Measurements from ENCODE around the gene NFATC4.

NFATC4 gene

DNA sequence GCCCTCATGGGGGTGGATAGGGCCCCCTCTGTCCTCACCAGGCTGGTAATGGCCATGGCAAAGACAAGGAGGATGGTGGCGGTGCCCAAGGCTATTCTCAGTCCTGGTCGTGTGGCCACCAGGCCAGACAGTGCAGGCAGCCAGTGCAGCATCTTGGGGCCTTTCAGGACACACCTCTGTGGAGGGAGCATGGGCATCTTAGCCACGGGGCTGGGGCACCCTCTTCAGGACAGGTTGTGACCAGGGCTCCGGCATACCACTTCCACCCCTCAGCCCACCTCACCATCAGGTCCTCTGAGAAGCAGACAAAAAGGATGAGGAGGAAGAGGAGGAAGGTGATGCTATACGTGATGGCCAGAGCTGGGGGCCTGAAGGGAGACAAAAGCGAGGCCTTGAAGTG is 44.0 kb upstream of the NFATC4 start:
- no peak overlapping the region for H3K27ac ChIP-seq
- H3K9ac ChIP-seq = no peak overlapping the region
- H3K4me2 ChIP-seq = no peak overlapping the region
- H3K4me1 ChIP-seq (ENCODE audit: low read depth, poor library complexity, severe bottlenecking) = peaks cover 16% of the 10 kb centered on the region
- H4K20me1 ChIP-seq (ENCODE audit: insufficient read depth) = no peaks in the 10 kb centered on the region
- H3K27me3 ChIP-seq (ENCODE audit: insufficient read depth, low read depth) = no peaks in the 10 kb centered on the region
- no peaks in the 10 kb centered on the region for H3K79me2 ChIP-seq (ENCODE audit: insufficient read depth, low read depth)
- H3K4me3 ChIP-seq (IDR thresholded peaks at IDR 0.05; ENCODE audit: insufficient read depth, low read depth, low read length) = no peak overlapping the region
- no peak overlapping the region for H2AFZ ChIP-seq (ENCODE audit: low read depth)
- no peak for TF ChIP-seq CTCF (conservative IDR thresholded peaks at IDR 0.05; ENCODE audit: low read depth, low read length)
- no peaks in the 10 kb centered on the region for H3K36me3 ChIP-seq (ENCODE audit: insufficient read depth)

DNA sequence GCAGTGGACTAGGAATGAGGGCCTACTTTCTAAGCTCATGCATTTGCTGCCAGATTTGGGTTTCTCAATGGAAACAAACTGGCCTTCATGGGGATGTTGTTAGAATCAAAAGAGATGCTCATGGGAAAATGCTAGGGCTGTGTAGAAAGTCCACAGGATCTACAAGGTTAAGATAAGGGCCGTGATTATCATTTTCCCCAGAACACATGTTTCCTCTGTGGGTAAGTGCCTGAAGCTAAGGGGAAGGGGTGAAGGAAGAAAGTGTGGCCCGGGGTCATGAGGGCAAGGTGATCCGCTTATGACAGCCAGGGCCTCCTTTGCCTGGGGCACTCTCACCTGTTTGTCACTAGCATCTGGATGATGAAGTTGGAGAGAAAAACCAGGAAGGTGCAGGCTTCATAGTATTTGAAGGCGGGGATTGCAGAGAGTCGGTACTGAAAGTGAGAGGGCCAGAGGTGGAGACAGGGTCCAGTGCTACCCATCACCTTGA is 42.9 kb upstream of the NFATC4 start:
- no peak overlapping the region for H2AFZ ChIP-seq (ENCODE audit: low read depth)
- no peak for TF ChIP-seq CTCF (conservative IDR thresholded peaks at IDR 0.05; ENCODE audit: low read depth, low read length)
- no peaks in the 10 kb centered on the region for H3K36me3 ChIP-seq (ENCODE audit: insufficient read depth)
- H3K4me2 ChIP-seq = no peak overlapping the region
- peaks cover 16% of the 10 kb centered on the region for H3K4me1 ChIP-seq (ENCODE audit: low read depth, poor library complexity, severe bottlenecking)
- no peak overlapping the region for H3K4me3 ChIP-seq (IDR thresholded peaks at IDR 0.05; ENCODE audit: insufficient read depth, low read depth, low read length)
- no peaks in the 10 kb centered on the region for H3K79me2 ChIP-seq (ENCODE audit: insufficient read depth, low read depth)
- H3K27ac ChIP-seq = no peak overlapping the region
- H4K20me1 ChIP-seq (ENCODE audit: insufficient read depth) = no peaks in the 10 kb centered on the region
- H3K9ac ChIP-seq = no peak overlapping the region
- H3K27me3 ChIP-seq (ENCODE audit: insufficient read depth, low read depth) = no peaks in the 10 kb centered on the region

DNA sequence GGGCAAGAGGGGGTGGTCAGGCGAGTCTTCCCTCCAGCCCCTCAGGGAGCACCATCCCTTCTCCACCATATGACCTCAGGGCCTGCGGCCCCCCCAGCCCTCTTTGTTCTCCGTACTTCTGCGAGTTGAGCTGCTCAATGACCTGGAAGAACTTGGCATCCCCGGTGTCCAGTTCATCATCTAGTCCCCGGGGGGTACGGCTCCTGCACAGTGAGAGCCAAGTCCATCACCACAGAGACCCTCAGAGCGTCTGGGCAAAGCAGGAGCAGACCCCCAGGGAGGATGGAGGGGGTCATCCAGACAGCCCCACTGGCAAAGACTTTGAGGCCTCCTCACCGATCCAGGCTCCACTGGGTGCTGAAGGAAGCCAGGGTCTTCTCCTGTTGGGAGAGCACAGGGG is 42.0 kb upstream of the NFATC4 start:
- no peak overlapping the region for H3K9ac ChIP-seq
- H3K4me2 ChIP-seq = no peak overlapping the region
- no peaks in the 10 kb centered on the region for H3K79me2 ChIP-seq (ENCODE audit: insufficient read depth, low read depth)
- no peaks in the 10 kb centered on the region for H4K20me1 ChIP-seq (ENCODE audit: insufficient read depth)
- H3K27ac ChIP-seq = no peak overlapping the region
- H2AFZ ChIP-seq (ENCODE audit: low read depth) = no peak overlapping the region
- H3K36me3 ChIP-seq (ENCODE audit: insufficient read depth) = no peaks in the 10 kb centered on the region
- H3K4me3 ChIP-seq (IDR thresholded peaks at IDR 0.05; ENCODE audit: insufficient read depth, low read depth, low read length) = no peak overlapping the region
- TF ChIP-seq CTCF (conservative IDR thresholded peaks at IDR 0.05; ENCODE audit: low read depth, low read length) = no peak
- peaks cover 10% of the 10 kb centered on the region for H3K4me1 ChIP-seq (ENCODE audit: low read depth, poor library complexity, severe bottlenecking)
- H3K27me3 ChIP-seq (ENCODE audit: insufficient read depth, low read depth) = no peaks in the 10 kb centered on the region

DNA sequence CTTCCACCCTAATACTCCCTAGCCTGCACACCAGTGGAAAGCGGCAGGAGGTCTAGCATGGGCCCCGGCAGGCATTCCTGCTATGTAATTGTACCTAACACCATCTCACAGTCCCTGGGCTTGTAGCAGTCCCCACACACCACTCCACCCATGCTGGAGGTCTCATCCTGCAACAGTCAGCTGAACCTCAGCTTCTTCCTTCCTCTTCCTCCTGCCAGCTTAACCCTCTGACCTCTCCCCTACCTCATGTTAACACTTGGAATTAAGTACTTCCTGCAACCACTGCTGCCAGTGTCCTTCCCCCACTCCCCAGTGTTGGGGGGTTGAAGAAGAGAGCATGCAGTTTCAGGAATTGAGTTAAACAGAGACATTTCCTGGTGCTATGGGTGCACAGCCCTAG is 40.7 kb upstream of the NFATC4 start:
- Histone ChIP-seq H3K9ac (no peak overlapping the region), H3K79me2 (ENCODE audit: insufficient read depth, low read depth) (no peaks in the 10 kb centered on the region), H3K4me3 (IDR thresholded peaks at IDR 0.05; ENCODE audit: insufficient read depth, low read depth, low read length) (no peak overlapping the region), H3K27me3 (ENCODE audit: insufficient read depth, low read depth) (no peaks in the 10 kb centered on the region), H3K36me3 (ENCODE audit: insufficient read depth) (no peaks in the 10 kb centered on the region), H3K27ac (no peak overlapping the region), H3K4me2 (no peak overlapping the region), H4K20me1 (ENCODE audit: insufficient read depth) (no peaks in the 10 kb centered on the region), H3K4me1 (ENCODE audit: low read depth, poor library complexity, severe bottlenecking) (peaks cover under 1% of the 10 kb centered on the region), H2AFZ (ENCODE audit: low read depth) (no peak overlapping the region)
- TF ChIP-seq CTCF (conservative IDR thresholded peaks at IDR 0.05; ENCODE audit: low read depth, low read length) = no peak

Measured in KMS-11 (cell line).